ENCODE results near the gene RLN2.

The RLN2 gene

DNA sequence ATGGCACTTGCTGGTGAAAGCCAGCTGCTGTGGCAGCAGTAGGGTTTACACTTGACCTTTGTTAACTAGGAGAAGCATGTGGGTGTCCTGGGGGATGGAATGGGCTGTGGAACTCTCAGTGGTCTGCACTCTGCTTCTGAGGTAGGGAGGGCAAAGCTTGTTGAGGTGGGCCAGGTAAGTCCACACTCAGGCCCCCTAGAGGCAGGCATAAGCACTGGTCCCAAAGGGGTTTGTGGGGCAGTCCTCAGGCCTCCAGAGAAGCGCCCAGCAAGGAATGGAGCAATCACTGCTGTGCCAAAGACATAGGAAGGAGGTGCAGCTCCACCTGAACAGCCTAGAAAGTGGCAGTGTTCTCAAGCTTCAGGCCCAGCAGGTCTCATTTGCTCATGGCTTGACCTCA is 38.6 kb downstream of the RLN2 start:
- DNase-seq: no peak

DNA sequence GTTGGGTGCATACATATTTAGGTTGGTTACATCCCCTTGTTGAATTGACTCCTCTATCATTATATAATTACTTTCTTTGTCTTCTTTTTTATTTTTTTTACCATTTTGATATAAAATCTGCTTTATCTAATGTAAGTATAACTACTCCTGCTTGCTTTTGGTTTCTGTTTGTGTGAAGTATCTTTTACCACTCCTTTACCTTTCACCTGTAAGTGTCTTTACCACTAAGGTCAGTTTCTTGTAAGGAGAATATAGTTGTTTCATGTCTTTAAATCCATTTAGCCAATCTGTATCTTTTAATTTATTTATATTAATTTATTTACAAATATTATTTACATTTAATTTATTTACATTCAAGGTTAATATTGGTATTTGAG is 40.3 kb downstream of the RLN2 start:
- no peak for DNase-seq

DNA sequence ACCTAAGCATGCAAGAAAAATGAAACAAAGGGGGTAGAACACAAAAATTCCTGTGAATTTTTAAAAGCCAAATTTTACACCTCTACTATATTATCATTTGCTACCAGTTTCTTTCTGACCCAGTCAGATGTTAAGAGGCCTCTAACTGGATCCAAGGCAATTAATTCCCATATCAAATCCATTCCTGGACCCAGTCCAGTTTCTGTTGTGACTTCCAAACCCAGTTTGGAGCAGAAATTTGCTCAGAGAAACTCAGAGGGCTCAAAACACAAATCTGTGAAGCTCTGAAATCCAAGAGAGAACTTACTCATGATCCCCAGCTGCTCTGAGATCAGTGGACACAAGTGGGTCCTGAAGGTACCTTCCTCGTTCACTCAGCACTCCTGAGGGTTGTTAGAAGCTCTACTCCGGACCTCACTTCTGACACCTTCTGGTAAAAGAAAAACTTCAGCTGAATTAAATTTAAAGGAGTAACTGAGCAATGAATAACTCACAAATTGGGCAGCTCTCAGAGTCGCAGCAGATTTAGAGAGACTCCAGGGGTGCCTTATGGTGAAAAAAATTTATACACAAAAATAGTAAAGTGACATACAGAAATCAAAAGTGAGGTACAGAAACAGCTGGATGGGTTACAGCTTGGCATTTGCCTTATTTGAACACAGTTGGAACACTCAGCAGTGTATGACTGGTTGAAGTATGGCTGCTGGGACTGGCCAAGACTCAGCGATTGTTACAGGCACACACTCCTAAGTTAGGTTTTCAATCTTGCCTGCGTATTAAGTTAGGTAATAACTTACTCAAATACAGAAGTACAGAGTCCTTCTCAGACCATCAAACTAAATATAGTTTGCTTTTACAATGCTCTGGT is 40.9 kb downstream of the RLN2 start:
- peak; percentile 2 for DNase-seq

Measured in CD4-positive, alpha-beta T cell treated with Interleukin-6 for 4 hours (primary cell).